NCI-H187 treated with DMSO at 0.1 percent for 48 hours (cell line): Measurements from ENCODE around the gene SLC16A6.
"Not testable (repeated sequence)": the region's sequence is repeated elsewhere in the genome, so short reads cannot be mapped to it uniquely, and the experiment has no call there.

Experiments
- DNase-seq: peaks from one replicate; lab custom pipeline; 2025; lab: John Stamatoyannopoulos, UW

Gene SLC16A6

DNA sequence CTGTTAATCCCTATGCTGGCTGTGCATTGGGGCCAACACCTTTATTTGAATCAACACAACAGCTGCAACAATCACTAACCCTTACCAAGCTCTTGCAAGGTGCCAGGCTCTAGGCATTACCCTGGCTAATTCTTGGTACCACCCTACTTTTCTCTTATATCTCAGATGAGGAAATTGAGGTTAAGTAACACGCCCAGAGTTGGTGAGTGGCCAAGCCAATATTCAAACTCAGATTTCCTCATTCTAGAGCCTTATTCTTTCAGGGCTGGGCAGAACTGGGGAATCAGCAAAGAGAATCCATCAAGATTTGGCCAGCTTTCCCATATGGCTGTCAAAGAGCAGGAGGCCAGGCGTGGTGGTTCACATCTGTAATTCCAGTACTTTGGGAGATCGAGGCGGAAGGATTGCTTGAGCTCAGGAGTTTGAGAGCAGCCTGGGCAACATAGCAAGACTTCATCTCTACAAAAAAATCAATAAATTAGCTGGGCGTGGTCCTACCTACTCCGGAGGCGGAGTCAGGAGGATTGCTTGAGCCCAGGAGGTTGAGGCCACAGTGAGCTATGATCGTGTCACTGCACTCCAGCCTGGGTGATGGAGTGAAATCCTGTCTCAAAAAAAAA, 24.1 kb upstream of the SLC16A6 start:
- DNase-seq: no peak

DNA sequence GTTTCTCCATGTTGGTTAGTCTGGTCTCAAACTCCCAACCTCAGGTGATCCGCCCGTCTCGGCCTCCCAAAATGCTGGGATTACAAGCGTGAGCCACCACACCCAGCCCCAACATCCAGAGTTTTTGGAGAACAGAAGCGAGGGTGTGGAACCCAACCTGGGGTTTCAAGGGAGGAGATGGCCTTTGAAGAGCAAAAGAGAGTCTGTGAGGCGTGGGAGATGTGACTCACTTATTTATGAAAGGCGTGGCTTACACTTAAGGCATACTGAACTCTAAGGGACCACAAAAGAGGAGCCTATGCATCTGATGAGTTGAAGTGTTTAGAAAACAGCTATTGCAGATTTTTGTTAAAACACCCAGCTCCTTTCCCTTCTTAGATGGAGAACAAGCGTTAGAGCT, 19.2 kb upstream of the SLC16A6 start:
- DNase-seq: no peak

DNA sequence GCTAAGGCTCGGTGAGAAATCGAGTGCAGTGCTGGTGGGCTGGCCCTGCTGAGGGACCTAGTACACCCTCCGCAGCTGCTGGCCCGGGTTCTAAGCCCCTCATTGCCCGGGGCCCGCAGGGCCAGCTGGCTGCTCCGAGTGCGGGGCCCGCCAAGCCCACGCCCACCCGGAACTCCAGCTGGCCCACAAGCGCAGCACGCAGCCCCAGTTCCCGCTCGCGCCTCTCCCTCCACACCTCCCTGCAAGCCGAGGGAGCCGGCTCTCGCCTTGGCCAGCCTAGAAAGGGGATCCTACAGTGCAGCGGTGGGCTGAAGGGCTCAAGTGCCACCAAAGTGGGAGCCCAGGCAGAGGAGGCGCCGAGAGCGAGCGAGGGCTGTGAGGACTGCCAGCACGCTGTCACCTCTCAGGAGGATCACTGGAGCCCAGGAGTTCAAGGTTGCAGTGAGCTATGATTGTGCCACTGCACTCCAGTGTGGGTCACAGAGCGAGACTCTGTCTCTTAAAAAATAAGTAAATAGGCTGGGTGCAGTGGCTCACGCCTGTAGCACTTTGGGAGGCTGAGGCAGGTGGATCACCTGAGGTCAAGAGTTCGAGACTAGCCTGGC, 18.2 kb upstream of the SLC16A6 start:
- not testable (repeated sequence) for DNase-seq

DNA sequence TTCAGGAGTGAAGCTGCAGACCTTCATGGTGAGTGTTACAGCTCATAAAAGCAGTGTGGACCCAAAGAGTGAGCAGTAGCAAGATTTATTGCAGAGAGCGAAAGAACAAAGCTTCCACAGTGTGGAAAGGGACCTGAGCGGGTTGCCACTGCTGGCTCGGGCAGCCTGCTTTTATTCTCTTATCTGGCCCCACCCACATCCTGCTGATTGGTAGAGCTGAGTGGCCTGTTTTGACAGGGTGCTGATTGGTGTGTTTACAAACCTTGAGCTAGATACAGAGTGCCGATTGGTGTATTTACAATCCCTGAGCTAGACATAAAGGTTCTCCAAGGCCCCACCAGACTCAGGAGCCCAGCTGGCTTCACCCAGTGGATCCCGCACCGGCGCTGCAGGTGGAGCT, 17.6 kb upstream of the SLC16A6 start:
- not testable (repeated sequence) for DNase-seq

DNA sequence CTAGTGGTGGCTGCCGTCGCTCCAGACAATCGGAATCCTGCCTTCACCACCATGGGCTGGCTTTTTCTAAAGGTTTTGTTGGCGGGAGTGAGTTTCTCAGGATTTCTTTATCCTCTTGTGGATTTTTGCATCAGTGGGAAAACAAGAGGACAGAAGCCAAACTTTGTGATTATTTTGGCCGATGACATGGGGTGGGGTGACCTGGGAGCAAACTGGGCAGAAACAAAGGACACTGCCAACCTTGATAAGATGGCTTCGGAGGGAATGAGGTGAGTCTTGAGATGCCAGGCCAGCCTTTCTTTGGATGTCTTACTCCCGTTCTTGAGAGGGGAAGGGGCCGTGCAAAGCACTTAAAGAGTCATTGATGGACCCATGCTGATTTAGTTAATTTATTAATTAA, 16.5 kb upstream of the SLC16A6 start:
- no peak for DNase-seq

DNA sequence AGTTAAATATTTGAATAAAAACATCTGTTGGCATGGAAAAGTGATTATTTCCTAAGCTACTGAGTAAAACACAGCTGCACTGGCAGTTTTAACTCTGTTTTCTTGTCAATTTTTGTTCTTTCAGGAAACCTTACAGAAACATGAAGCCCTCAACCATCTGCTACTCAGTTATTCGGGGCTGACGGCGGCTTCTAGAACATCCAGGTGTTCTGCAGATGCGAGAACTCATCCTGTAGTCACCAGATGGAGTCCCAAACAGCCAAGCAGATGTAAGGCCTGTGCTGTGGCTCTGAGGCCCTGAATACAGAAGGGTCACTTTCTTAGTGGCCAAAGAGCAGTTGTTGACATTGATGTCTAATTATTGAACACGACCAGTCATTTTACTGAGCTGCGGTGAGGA, 15.9 kb upstream of the SLC16A6 start:
- no peak for DNase-seq

DNA sequence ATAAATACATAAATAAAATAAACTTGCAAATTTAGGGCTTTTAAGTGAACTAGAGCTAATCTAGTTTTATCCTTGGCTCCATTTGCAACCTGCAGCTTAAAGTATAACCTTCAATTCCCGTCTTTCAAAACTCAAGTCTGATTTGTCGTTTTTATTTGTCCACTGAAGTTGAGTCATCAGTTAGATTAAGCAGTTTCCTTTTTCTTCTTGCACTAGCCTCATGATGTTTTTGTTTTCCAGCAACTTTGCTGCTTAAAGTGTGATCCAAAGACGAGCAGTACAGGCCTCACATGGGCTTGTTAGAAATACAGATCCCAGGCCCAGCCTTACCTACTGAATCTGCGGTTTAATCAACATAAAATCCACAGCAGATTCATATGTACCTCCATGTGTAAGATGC, 14.2 kb upstream of the SLC16A6 start:
- no peak for DNase-seq

DNA sequence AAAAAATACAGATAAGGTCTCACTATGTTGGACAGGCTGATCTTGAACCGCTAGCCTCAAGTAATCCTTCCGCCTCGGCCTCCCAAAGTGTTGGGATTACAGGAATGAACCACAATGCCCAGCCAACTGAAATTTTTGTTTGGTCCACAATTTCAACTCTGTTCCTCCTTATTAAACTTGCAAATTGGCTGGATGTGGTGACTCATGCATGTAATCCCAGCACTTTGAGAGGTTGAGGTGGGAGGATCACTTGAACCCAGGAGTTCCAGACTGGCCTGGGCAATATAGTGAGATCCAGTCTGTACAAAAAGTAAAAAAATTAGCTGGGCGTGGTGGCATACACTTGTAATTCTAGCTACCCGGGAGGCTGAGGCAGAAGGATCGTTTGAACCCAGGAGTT, 13.8 kb upstream of the SLC16A6 start:
- no peak for DNase-seq

DNA sequence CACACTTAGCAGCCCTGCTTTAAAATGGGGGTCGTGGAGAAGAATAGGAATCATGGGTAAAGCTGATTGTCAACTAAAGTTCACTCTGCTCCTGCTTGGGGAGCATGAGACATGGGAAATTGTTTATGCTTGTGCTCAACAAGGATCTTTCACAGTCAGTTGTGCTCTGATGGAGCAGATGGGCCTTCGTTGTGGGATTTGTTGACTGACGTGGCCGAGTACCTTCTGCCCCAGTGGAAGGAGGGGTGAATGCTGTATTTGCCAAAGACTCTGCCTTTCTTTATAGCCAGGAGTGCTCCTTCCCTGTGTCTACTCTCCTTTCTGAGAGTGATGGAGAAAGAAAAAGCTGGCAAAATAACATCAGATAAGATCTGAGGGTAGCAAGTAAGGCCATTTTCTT, 11.7 kb upstream of the SLC16A6 start:
- DNase-seq: no peak

DNA sequence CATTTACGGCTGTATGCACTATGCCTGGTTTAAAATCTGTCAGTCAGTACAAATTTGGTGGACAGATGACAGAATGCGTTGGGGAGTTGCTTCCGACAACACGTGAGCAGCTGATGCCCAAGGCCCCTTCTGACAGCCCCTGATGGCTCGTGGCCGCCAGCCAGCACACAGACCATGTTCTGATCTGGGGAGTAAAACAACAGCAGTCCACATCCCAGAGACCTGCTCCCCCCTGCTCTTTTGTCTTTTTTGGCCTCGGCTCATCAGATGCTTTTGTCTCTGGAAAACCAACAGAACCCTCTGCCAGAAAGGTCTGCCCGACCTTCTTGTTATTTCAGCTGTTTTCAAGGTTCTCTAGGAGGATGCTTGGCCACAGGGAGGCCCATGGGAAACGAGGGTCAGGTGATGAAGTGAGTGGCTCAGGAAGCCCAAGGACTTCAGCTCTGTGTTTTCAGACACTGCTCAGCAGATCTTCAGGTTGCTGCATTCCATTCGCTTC, 11.2 kb upstream of the SLC16A6 start:
- no peak for DNase-seq

DNA sequence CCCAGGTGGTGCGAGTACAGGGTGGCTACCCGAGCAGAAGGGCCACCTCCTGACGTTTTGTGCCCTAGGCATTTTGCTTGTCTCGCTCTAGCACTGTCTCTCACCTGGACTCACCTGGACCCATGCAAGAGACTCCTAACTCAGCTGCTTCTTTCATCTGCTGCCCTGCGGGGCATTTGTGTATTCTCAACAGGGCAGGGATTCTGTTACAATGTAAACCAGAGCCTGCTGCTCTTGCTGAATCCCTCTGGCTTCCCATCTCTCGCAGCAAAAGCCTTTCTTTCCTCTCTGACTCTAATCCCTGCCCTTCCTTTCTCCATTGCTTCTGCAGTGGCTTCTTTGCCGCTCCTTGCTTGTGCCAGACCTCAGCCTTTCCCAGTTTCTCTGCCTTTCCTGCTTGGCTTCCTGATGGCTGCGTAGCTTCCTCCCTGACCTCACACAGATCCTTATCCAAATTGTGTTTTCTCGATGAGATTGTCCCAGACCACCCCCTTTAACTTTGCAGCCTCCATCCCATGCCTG, 10.6 kb upstream of the SLC16A6 start:
- DNase-seq: peak; percentile 8

DNA sequence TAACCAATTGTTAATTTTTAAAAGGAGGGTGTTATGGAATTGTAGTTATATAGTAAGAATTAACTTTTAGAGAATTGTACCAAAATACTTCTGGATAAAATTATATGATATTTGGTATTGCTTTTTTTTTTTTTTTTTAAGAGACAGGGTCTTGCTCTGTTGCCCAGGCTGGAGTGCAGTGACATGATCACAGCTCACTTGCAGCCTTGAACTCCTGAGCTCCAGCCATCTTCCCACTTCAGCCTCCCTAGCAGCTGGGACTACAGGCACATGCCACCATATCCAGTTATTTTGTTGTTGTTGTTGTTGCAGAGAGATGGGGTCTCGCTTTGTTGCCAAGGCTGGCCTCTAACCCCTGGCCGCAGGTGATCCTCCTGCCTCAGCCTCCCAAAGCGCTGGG, 8.9 kb upstream of the SLC16A6 start:
- DNase-seq: no peak

DNA sequence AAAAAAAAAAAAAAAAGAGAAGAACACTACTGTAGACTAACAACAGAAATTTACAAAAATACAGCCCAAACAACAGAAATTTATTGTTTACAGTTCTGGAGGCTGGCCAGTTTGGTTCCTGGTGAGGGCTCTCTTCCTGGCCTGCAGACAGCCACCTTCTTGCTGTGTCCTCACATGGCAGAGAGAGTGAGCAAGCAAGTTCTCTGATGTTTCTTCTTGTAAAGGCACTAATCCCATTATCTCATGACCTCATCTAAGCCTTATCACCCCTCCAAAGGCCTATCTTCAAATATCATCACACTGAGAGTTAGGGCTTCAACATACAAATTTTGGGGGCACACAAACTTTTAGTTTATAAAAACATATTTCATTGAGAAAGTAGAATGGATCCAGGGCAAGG, 7.7 kb upstream of the SLC16A6 start:
- DNase-seq: no peak

DNA sequence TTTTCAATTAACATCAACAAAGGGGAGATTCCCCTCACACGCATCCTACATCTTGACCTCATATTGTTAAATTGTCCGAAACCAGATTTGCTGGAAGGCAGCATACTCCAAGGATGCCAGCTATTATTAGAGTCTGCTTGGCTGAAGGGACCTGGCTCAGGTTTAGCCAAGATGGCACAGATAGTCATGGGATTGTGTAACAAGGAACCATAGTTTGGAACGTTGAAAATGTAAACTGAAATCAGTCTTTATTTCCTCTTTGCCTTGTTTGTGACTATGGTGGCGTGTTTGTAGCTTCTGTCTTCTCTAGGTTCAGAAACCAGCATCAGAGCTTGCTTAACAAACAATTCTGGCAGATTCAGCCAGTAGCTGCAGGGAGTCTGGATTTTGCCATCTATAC, 6.3 kb upstream of the SLC16A6 start:
- no peak for DNase-seq

DNA sequence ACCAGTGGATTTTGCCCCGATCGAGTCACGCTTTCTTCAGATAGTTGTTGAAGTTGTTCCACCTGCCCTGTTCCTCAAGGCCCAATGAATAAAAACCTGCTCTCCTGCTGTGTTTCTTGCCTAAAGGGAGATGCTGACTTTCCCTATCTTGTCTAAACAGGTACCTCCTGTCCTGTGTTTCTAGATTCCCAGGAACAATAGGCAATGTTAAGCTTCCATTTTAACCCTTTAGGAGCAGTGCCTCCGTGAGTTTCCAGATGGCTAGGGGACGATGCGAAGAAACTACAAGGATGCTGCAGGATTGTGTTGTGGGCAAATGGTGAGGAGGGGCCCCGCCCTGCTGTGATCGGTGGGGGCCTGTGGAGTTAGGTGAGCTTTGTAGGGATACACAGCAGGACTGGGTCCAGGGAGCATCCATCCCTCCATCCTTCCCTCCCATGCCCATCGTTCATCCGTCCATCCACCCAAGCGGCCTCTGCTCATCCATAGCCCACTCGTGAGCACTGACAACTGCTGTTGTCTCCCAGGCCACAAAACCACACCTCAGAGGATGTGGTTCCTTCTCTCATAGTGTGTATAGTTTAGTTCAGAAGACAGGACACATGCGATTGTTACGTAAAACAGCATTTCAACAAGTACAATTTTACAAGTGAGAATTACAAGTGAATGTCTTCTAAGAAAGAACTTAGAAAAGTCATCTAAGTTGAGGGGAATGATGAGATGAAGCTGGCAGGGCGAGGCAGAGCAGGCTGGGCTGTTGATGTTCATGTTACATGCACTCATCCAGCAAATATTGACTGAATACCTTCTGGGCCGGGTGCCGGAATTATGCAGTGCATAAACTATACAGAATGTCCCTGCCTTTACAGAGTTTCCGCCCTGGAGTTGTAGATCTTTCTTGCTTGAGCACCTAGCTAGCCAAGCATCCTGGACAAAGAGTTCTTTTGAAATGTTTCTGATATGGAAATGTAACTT, 5.6 kb upstream of the SLC16A6 start:
- DNase-seq: no peak

DNA sequence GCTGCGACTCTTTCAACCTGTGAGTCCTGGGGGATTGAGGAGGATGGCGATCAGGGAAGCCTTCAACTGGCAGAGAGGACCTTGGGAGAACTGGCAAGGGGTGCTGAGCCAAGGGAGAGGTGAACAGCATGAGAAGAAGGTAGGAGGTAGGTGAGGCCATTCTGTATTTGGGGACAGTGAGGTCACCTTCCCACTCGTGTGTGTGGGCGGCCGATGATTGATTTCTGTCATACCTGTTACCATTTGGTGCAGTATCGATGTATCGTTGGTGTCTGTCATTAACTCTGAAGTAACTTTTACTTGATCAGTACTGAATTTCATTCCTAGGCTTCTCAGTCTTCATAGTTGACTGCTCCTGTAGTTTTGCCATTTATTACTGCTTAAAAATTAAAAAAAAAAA, 4.2 kb upstream of the SLC16A6 start:
- no peak for DNase-seq

DNA sequence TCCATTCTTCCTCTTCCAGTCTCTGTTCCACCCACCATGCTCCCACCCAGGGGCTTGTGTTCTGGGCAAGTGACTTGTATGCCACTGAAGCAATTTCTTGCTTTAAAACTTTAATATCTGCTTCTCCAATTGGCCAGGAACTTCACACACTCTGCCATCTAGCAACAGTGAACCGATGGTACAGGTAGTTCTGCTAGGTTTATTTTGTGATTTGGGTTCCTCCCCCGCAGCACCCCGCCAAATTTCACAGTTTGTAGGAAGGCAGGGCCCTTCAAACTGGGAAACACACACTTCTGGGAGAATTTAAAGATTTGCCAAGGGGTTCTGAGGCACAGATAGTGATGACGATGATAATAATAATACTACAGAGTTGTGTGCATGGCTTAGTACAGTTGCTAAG, 3.7 kb upstream of the SLC16A6 start:
- DNase-seq: no peak

DNA sequence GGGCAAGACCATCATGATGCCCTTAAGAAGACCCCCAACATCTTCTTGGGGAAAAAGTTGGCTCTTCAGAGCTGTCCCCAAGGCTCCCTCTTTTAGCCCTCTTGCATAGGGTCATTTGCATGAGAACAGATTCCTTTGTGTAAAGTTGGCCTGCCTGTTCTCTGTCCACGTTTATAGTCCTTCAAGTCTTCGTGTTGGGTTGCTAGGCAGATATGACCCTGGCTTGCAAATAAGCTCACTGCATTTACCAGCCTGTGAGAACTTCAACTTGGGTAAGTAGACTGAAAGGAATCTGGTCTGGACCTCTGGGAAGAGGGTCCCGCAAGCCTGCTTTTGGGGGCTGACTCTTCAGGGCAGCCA, 3.2 kb upstream of the SLC16A6 start:
- DNase-seq: no peak

DNA sequence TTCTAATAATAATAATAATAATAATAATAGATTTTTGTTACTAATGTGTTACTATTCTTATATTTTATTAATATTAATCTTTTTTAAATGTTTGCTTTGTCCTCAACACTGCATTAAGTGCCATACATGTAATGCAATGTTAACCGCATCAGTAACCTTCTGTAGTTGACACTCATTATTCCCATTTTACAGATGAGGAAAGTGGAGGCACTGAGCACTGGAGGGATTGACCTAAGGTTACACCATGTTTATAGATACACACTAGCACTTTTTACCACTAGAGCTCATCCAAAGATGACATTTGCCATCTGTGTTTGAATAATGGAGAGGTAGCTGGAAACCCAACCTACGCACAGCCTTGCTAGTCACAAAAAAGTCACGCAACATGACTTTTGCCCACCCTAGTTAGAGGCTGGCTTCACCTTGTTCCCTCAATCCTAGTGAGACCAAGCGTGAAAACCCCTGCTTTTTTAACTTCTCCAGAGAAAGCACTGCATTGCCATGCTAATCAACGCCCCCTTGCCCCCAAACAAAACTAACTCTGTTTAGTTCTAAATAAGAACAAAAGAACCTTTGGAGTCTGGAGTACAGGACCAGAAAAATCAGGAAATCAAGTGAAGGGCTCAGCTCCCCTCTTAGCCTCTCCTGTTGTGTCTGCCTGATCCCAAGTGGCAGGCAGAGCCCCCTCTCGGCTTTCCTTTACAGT, 2.7 kb upstream of the SLC16A6 start:
- no peak for DNase-seq

DNA sequence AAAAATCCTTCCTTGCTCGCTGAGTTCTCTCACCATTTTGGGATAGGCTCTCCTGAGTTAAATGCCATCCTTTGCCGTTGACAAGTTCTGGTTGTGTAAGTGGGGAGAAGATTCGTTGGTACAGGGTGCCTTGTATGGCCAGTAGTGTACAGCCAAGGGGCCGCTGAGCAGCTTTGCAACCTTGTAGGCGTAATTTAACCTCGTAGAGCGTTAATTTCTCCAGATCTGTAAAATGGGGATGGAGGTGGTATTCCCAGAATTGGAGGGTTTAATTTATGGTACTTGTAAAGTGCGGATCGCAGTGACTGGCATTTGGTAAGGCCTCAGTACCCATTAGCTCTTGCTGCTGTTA, 1.7 kb upstream of the SLC16A6 start:
- DNase-seq: no peak

DNA sequence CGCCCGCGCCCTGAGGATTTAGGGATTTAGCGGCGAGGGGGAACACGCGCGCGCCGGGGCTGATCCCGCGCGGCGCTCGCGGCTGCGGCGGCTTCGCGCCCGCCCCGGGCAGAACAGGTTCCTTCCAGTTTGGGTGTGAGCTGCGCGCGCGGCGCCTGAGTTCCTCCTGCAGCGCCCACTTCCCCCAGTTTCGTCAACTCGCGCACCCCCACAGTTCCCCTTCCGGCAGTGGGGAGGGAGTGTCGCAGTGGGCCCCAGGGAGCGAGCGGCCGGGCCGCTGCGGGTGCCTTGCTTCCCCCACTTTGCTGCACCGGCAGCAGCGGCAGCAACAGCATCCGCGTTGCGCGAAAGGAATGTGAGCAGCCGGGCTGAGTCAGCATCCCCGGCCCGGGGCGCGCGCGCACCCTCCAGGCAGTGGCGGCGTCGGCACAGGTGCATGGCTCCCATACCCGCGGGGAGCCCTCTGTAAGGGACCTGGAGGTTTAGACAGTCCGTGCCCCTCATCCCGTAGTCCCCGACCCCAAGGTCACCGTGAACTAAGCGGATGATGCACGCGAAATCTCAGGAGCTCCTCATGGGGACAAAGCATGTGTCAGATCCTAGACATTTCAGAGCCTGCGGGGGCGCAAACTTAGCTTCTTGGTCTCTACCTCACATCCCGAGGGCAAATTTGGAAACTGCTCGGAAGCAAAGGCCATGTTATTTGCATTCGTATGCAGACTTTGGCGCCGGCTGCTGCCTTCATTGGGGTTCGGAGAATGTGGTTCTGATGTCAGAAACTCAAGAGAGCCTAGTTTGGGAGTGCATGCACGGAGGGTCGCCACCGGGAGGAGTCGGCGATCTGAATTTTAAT, 1.1 kb upstream of the SLC16A6 start:
- DNase-seq: no peak
